ENCODE measurements around the gene SOX6.

- TF ChIP-seq, protein P1, sequence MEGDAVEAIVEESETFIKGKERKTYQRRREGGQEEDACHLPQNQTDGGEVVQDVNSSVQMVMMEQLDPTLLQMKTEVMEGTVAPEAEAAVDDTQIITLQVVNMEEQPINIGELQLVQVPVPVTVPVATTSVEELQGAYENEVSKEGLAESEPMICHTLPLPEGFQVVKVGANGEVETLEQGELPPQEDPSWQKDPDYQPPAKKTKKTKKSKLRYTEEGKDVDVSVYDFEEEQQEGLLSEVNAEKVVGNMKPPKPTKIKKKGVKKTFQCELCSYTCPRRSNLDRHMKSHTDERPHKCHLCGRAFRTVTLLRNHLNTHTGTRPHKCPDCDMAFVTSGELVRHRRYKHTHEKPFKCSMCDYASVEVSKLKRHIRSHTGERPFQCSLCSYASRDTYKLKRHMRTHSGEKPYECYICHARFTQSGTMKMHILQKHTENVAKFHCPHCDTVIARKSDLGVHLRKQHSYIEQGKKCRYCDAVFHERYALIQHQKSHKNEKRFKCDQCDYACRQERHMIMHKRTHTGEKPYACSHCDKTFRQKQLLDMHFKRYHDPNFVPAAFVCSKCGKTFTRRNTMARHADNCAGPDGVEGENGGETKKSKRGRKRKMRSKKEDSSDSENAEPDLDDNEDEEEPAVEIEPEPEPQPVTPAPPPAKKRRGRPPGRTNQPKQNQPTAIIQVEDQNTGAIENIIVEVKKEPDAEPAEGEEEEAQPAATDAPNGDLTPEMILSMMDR (IDR thresholded peaks at IDR 0.05) = no peak
- no peak for TF ChIP-seq ZFX (IDR thresholded peaks at IDR 0.05; ENCODE audit: borderline replicate concordance)
Measured at GRCh38 chr11:15937601-15938120, 418.7 kb downstream of the SOX6 start.

Data from 22Rv1 (cell line).